Forelimb muscle (tissue), 1 donor: Measurements from ENCODE around the gene ZNF334. TPM values are rescaled to one million over a fixed set of nuclear protein-coding genes. Genes with fewer than 3 reads are reported as not detected.

Experiments
- DNase-seq: peaks from one replicate; pipeline ENCODE4 v3.0.0-alpha.2; 2013; ENCODE audit warnings: low read depth
- polyA plus RNA-seq: library from polyadenylated mRNA; unstranded; fragments of 120-200 nt; gene quantifications from one replicate; pipeline ENCODE4 v1.2.1, GENCODE V29; 2013; ENCODE audit not compliant: insufficient read length

Gene ZNF334
- 11.2 TPM for polyA plus RNA-seq

DNA sequence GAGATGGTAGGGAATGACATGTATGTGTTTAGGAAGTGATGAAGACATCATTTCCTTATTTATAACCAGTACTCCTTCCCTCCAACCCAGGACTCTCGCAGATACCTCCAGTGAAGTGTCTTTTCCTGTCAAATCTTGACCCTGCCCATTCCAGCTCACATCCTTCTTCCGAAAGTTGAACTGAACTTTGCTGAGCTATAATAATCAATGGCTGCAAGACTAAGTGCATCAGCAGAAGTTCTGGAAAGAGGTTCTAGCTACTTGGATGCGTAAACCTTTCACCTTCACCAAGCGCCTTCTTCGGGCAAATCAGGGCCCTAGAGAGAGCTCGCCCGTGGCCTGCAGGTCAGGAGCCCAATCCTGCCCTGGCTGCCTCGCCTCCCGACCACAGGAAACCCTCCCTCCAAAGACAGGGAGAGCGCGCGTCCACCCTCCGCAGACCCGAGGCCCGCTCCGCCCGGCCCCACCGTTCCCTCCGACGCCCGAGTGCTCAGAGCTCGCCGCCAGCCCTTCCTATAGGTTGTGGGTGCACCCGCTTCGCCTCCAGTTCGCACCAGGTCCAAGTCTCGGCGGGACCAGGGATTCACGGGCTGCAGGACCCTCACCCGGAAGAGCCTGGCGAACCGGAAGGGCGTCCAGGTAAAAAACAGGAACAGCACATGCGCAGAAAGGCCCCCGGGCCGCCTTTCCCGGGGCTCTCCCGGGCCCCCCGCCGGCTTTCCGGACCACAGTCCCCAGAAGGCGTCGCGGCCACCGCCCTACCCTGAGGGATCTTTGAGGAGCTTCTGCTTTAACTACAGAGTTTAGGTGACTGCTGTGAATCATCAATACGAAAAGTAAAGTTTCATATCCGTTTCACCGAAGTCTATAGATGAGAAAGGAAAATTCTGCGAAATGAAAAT, at the start of gene ZNF334:
Gene ZNF334, minus strand, starts transcription at position 617 of the 902 bp plus-strand sequence. CDS start 1,457 bp downstream, outside the sequence.
- no peak for DNase-seq

DNA sequence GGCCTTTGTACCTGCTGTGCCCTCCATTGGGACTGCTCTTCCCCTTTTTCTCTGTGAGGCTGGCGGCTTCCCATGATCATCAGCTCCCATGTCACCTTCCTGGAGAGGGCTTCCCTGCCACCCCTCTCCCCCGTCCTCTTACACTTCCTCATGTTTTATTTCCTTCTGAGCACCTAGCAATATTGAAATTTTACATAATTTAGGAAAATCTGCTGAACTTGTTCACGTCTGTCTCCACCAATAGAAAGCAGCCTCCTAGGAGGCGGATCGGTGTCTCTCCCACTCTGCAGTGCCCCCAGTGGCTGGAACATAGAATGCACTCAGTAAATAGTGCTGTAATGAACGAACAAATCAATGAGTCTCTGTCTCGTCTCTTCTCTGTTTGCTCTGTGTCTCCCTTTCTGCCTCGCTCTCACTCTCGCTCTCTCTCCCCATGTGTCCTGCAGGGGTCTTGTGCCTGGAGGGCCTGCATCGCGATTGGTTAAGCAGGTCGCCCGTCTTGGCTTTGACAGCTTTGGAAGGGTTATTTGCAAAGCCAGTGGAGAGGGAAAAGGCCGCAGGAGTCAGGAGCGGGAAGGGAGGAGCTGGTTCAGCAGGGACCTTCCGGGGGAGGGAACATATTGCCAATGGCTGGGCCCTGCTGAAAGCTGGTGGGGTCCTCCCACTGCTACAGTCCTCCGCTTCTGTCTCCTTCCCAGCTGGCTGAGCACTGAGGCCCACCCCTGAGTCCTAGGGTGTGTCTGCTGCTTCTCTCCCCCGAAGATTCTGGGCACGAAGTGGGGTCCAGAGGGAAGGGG, 49.2 kb upstream of the ZNF334 start:
- DNase-seq: peak; percentile 62

- no peak for DNase-seq
Measured at GRCh38 chr20:46562009-46562372, 48.6 kb upstream of the ZNF334 start.

GRCh38 chr20:46559685-46560440, 46.5 kb upstream of the ZNF334 start:
- DNase-seq: no peak

DNA sequence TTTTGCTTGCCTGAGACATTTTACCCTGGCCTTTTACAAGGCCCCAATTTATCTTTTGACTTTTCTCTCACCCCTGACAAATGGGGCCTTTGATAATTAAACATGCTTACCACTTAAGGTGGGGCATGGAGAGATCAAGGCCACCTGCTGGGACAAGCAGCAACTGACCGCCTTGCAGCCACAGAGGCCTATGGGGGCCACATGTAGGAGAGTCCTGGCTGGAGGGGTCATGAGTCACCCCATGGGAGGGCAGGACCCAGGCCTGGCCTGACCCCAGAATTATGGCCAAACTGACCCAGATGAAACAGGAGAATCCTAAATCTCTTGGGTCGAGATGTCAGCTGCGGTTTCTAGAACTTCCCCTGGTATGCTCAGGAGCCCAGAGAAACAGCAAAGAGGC, 45.6 kb upstream of the ZNF334 start:
- no peak for DNase-seq

DNA sequence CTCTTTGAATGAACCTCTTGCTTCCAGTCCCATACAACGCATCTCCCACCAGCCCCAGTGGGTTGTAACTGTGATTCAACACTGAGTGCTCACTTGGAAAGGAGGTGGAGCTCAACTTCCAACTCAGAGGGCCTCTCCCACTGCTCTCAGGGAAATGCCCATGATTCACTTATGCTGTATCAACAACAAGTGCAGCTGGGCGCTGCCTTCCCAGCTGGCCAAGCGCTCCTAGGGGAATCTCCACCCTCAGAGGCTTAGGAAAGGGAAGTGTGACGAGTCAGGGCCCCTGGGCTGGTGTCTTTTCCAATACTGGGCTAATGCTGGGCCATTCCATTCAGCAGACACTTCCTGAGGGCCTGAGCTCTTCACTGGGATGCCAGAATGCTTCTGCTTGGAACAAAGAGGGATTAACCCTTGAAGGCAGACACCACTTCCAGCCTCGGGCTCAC, 45.2 kb upstream of the ZNF334 start:
- no peak for DNase-seq

- DNase-seq: no peak
Measured at GRCh38 chr20:46557231-46557956, 44.0 kb upstream of the ZNF334 start.

DNA sequence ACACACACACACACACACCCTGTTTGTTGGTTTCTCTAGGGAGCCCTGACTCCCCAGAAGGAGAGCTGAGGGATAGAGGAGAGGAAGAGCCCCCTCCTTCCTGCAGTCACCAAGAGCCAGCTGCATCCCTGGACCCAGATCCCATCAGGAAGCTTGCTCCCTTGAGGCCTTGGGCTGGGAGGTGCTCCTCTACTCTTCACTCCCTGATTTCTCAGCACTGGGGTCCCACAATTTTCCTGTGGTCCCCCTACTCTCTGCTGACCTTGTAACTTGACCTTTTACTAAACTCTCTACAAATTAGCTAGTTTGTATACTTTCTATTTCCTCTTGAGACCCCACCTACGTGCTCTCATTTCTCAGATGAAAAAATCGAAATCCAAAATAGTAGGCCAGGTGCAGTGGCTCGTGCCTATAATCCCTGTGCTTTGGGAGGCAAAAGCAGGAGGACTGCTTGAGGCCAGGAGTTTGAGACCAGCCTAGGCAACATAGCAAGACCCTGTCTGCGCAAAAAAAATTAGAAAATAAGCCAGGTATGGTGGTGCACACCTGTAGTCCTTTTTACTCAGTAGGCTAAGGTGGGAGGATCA, 42.1 kb upstream of the ZNF334 start:
- no peak for DNase-seq

- no peak for DNase-seq
Measured at GRCh38 chr20:46554828-46555227, 41.5 kb upstream of the ZNF334 start.

DNA sequence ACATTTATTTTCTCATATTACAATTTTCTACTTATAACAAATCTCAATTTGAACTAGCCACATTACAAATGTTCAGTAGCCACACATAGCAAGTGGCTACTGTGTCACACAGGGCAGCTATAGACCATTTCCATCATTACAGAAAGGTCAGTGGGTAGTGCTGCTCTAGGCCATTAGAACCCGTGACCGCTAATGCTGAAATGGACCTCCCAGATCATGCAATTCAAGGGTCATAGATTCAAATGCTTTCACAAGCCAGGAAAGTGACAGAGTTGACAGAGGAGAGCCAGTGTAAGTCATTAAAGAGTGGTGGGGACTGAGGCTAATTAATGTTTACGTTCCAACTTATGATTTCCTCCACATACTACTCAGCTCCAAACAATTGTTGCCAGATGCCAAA, 40.6 kb upstream of the ZNF334 start:
- DNase-seq: no peak

GRCh38 chr20:46552460-46553420, 39.4 kb upstream of the ZNF334 start:
- no peak for DNase-seq

DNA sequence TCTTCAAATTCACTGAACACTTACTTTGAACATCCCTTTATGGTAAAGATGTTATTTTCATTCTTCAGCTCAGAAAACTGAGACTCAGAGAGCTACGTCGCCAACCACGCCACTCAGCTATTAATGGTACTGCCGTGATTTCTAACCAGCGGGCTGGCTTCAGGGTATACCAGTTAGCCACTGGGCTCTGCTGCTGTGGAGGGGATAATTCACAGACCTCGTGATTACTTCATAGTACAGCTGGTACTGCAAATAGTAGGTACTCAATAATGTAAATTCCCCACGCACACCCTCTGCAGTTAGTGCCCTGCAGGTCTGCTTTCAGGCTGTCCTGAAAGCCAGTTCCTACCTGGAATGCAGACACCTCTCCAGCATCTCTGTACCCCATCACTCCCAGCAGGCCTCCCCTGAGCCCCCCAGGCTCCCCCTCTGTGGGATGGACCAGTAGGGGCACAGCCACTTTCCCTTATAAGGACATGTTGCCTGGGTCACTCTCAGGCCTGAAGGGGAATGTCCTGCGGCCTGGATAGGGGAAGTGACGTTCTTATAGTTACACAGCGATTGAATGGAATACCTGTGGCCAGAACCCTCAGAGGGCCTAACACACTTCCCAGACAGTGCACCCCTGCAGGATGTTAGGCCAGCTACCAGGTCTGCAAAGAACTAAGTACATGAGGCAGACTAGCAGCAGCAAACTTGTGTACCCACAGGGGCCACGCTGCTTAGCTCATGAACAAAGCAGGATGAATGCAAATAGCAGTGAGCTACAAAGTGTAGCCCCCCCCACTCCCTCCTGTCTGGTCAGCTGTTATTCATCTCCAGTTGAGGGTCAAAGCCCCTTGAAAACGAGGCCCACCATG, 38.4 kb upstream of the ZNF334 start:
- DNase-seq: no peak

GRCh38 chr20:46550461-46550860, 37.1 kb upstream of the ZNF334 start, which contains the start of gene OCSTAMP:
Gene OCSTAMP, minus strand, starts transcription at chr20:46550654. Its CDS starts 94 bp downstream, at chr20:46550560.
- DNase-seq: no peak

- DNase-seq: no peak
Measured at GRCh38 chr20:46549188-46549972, 36.0 kb upstream of the ZNF334 start.

DNA sequence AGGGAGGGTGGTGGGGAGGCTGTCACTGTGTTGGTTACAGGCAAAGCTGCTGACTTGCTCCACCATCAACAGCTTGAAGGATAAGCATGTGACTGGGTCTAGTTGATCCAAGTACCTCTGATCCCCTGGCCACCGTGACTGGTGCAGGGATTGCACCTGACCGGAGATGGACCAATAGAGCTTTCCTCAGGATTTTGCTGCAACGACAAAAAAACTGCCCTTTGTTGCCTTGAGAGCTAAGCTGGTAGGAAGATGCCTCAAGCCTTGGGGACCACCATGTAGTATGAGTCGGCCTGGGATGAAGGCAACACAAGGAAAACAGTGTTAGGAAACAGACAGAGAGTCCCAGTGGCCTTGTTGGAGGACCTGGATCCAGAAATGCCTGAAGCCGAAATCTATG, 35.3 kb upstream of the ZNF334 start:
- no peak for DNase-seq

- no peak for DNase-seq
Measured at GRCh38 chr20:46547995-46548394, 34.6 kb upstream of the ZNF334 start.

DNA sequence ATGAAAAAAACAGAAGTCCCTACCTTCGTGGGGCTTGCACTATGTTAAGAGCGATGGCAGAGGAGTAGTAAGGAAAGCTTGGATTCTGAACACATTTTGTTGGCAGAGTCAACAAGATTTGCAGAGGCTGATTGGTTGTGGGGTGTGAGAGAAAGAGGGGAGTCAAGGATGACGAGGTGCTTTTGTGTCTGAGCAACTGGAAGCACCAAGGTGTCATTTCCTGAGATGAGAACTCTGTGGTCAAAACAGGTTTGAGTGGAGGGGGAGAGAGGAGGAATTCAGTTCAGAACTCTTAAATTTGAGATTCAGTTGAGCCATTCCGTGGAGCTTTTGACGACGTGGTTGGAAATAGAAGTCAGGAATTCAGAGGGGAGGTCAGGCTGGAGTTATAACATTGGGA, 33.6 kb upstream of the ZNF334 start:
- no peak for DNase-seq

DNA sequence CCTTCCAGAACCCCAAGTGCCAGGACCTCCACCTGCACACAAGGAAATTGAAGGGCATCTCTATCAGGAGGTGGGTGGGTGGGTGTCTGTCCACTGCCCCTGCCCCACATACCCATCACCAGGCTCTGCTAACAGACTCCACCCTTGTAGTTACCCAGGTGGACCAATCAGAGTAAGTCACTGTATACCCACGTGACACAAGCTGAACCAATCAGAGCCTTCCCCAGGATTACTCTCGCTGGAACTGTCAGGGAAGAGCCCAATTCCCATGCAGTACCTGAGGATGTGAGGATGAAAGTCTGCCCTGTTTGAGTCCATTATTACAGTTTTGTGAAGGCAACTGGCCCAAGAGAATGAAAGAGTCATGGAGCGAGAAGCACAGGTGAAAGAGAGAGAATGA, 32.9 kb upstream of the ZNF334 start:
- no peak for DNase-seq
